HepG2 (cell line): Measurements from ENCODE around the gene FYTTD1. TPM values are rescaled to one million over a fixed set of nuclear protein-coding genes. Genes with fewer than 3 reads are reported as not detected.

ENCODE experiments used
- ATAC-seq: fragments of 200-7000 bp; cut with Tn5 transposase; 3 replicates; pipeline ENCODE4 v1.9.1; 2020; ENCODE audit warnings: mild to moderate bottlenecking, moderate library complexity
- BruUV-seq: library from RNA; stranded (reverse); fragments of 400-500 nt; replicated peaks from 2 replicates; lab custom pipeline; 2021; lab: Mats Ljungman, UMichigan
- CTCF ChIA-PET: fragments of 300-600 bp; formaldehyde crosslinking; extraction: SDS; loops from one replicate; lab custom pipeline; 2021; ENCODE audit warnings: low total read pairs, inconsistent platforms, low intra/inter-chr PET ratio; lab: Yijun Ruan, JAX
- POLR2A ChIA-PET: fragments of 350-600 bp; sonication (Branson Sonifier 250); formaldehyde crosslinking; loops from one replicate; lab custom pipeline; 2020; ENCODE audit warnings: antibody characterized with exemption, inconsistent platforms; lab: Yijun Ruan, JAX
- DNase-seq: peaks from one replicate; pipeline ENCODE4 v3.0.0-alpha.2; 2015; ENCODE audit warnings: low spot score
- FAIRE-seq: peaks from 3 replicates; lab custom pipeline; 2011; peaks lifted over from hg19 to GRCh38; lab: Jason Lieb, UNC
- H2AFZ ChIP-seq: one replicate; pipeline ENCODE4 v1.6.1; 2011; ENCODE audit warnings: low read length, inconsistent platforms
- H3K27ac ChIP-seq: fragments of 300-600 bp; 3 replicates; pipeline ENCODE4 v1.8.0; 2011; ENCODE audit warnings: mixed run types, mild to moderate bottlenecking, mixed read lengths, low read length, inconsistent platforms; ENCODE audit not compliant: insufficient read depth; ENCODE audit errors: extremely low read length
- H3K27me3 ChIP-seq, 2 experiments: fragments of 200-600 bp in 1 of 2; 2 replicates in 1 of 2; 3 replicates in 1 of 2; pipeline versions ENCODE4 v1.6.0 to v1.8.0; 2011; ENCODE audit warnings: low read length in 2 of 2, mild to moderate bottlenecking in 2 of 2, moderate library complexity in 2 of 2, inconsistent platforms in 1 of 2; ENCODE audit not compliant: insufficient read depth in 2 of 2, control insufficient read depth in 1 of 2
- H3K36me3 ChIP-seq, 2 experiments: fragments of 200-600 bp in 1 of 2; replicated peaks in 1 of 2; 2 replicates in 1 of 2; 3 replicates in 1 of 2; pipeline versions ENCODE4 v1.5.1 to v1.8.0; 2011; ENCODE audit warnings: low read length in 2 of 2, inconsistent platforms in 1 of 2; ENCODE audit not compliant: insufficient read depth in 2 of 2, control insufficient read depth in 1 of 2
- H3K4me1 ChIP-seq: 2 replicates; pipeline ENCODE4 v1.5.1; 2012; ENCODE audit warnings: low read length, inconsistent platforms; ENCODE audit not compliant: insufficient read depth
- H3K4me2 ChIP-seq: 2 replicates; pipeline ENCODE4 v1.6.0; 2011; ENCODE audit warnings: low read depth, low read length, inconsistent platforms
- H3K4me3 ChIP-seq, 3 experiments: fragments of 200-600 bp in 1 of 3; sonication (generic), shearing (Covaris generic) in 1 of 3; replicated peaks in 1 of 3; 2 replicates each; pipeline ENCODE4 v1.5.1; 2011 to 2016; ENCODE audit warnings: low read length in 3 of 3, inconsistent platforms in 2 of 3, low read depth in 2 of 3, mild to moderate bottlenecking in 2 of 3, control low read depth in 1 of 3, mixed read lengths in 1 of 3; ENCODE audit not compliant: insufficient read depth in 1 of 3
- H3K79me2 ChIP-seq: one replicate; pipeline ENCODE4 v1.6.1; 2011; ENCODE audit warnings: low read length, inconsistent platforms; ENCODE audit not compliant: insufficient read depth
- H3K9ac ChIP-seq: 2 replicates; pipeline ENCODE4 v1.6.0; 2011; ENCODE audit warnings: mild to moderate bottlenecking, low read depth, low read length, inconsistent platforms; ENCODE audit not compliant: insufficient read depth
- H3K9me3 ChIP-seq: 2 replicates; pipeline ENCODE4 v1.5.1; 2012; ENCODE audit warnings: mild to moderate bottlenecking, low read length
- H4K20me1 ChIP-seq: 2 replicates; pipeline ENCODE4 v1.6.0; 2011; ENCODE audit warnings: inconsistent platforms, mild to moderate bottlenecking, low read length, moderate library complexity; ENCODE audit not compliant: insufficient read depth
- AKAP8 ChIP-seq: sonication (generic); formaldehyde crosslinking; IDR thresholded peaks from 2 replicates; pipeline ENCODE4 v1.5.1; 2020; ENCODE audit warnings: mild to moderate bottlenecking, missing genetic modification reagents
- ATRX ChIP-seq: sonication (generic); formaldehyde crosslinking; IDR thresholded peaks from 2 replicates; pipeline ENCODE4 v1.4.0; 2020; ENCODE audit warnings: missing genetic modification reagents, borderline replicate concordance
- CTCF ChIP-seq: sonication (generic); formaldehyde crosslinking; IDR thresholded peaks from 2 replicates; pipeline ENCODE4 v1.5.0; 2020; ENCODE audit warnings: mild to moderate bottlenecking, missing genetic modification reagents, moderate library complexity
- ELF4 ChIP-seq: sonication (generic); formaldehyde crosslinking; IDR thresholded peaks from 2 replicates; pipeline ENCODE4 v1.5.0; 2020; ENCODE audit warnings: missing genetic modification reagents, mild to moderate bottlenecking, moderate library complexity, borderline replicate concordance
- LRRFIP1 ChIP-seq: sonication (generic); formaldehyde crosslinking; conservative IDR thresholded peaks from 2 replicates; pipeline ENCODE4 v1.4.0; 2020; ENCODE audit warnings: missing genetic modification reagents
- PLRG1 ChIP-seq: fragments of 450-650 bp; conservative IDR thresholded peaks from 2 replicates; pipeline ENCODE4 v1.6.1; 2016
- PRDM10 ChIP-seq: sonication (generic); formaldehyde crosslinking; IDR thresholded peaks from 2 replicates; pipeline ENCODE4 v1.4.0; 2020; ENCODE audit warnings: low read depth, missing genetic modification reagents
- SAFB2 ChIP-seq: sonication (generic); formaldehyde crosslinking; IDR thresholded peaks from 2 replicates; pipeline ENCODE4 v1.5.1; 2020; ENCODE audit warnings: missing genetic modification reagents, low read depth, mild to moderate bottlenecking, borderline replicate concordance
- SNAI1 ChIP-seq: sonication (generic); formaldehyde crosslinking; IDR thresholded peaks from 2 replicates; pipeline ENCODE4 v1.5.0; 2020; ENCODE audit warnings: mild to moderate bottlenecking, missing genetic modification reagents, borderline replicate concordance
- SNRNP70 ChIP-seq: fragments of 200-400 bp; formaldehyde crosslinking; IDR thresholded peaks from 2 replicates; pipeline ENCODE4 v1.6.1; 2017; ENCODE audit warnings: mild to moderate bottlenecking, low read depth, low read length, moderate library complexity
- TAF1 ChIP-seq: sonication (generic); formaldehyde crosslinking; IDR thresholded peaks from 2 replicates; pipeline ENCODE4 v1.4.0; 2020; ENCODE audit warnings: missing genetic modification reagents
- ZKSCAN5 ChIP-seq: sonication (generic); formaldehyde crosslinking; IDR thresholded peaks from 2 replicates; pipeline ENCODE4 v1.5.1; 2020; ENCODE audit warnings: mild to moderate bottlenecking, missing genetic modification reagents
- ZNF841 ChIP-seq: sonication (generic); formaldehyde crosslinking; IDR thresholded peaks from 2 replicates; pipeline ENCODE4 v1.8.1; 2023; ENCODE audit warnings: missing genetic modification reagents, borderline replicate concordance
- WGBS: methylation state at CpG from one replicate; pipeline ENCODE4 v1.1.6; 2017; ENCODE audit warnings: low lambda C conversion rate; 5-methylcytosine and 5-hydroxymethylcytosine counted together
- in situ Hi-C: cut with HindIII; loops from 2 replicates; pipeline ENCODE4 v1.10.0; 2017; ENCODE audit warnings: low pct_unique_long_range_greater_than_20kb; ENCODE audit not compliant: extremely low pct_ligation_motif_present
- intact Hi-C: fragments of 100-400 bp; cut with micrococcal nuclease; formaldehyde crosslinking; loops from one replicate; pipeline ENCODE4 v1.10.0; 2022; ENCODE audit not compliant: unreplicated experiment
- polyA plus RNA-seq, 8 experiments: library from polyadenylated mRNA; depleted of rRNA in 3 of 8; stranded (reverse) in 7 of 8; unstranded in 1 of 8; fragments of >200 nt; fragmentation: Illumina TruSeq in 4 of 8; extraction: Trizol in 4 of 8; gene quantifications; 2 replicates each; pipeline versions ENCODE4 v1.2.1 to v1.2.3, GENCODE V29; 2011 to 2016; ENCODE audit warnings: low read depth in 4 of 8, missing spikeins in 1 of 8, mixed read lengths in 1 of 8; ENCODE audit not compliant: insufficient read depth in 1 of 8
- total RNA-seq, 5 experiments: library from RNA; depleted of rRNA; stranded (reverse); fragments of >200 nt; fragmentation: Illumina TruSeq; extraction: Trizol; gene quantifications; 2 replicates each; pipeline ENCODE4 v1.2.3, GENCODE V29; 2016; ENCODE audit warnings: low read depth in 1 of 5

Gene FYTTD1
- total and polyA plus RNA-seq, 2 of the 13 experiments (the other 11 are each of a cell fraction or from before 2014, with no cell fraction given) = 6.5 to 28.8 TPM

- TF ChIP-seq ZNF841 (CRISPR knock-in tag) (no peak), ZKSCAN5 (no peak), ATRX (no peak), SNAI1 (CRISPR knock-in tag) (no peak), PLRG1 (no peak)
- TF ChIP-seq, all 625 proteins: peak for 0
Measured at GRCh38 chr3:197800379-197800778, 50.7 kb downstream of the FYTTD1 start (continued).

- H3K9ac ChIP-seq = no peak overlapping the region
- H3K79me2 ChIP-seq = peaks cover 79% of the 10 kb centered on the region
- H3K9me3 ChIP-seq = no peaks in the 10 kb centered on the region
- ChIA-PET CTCF (no interaction called here), POLR2A (no interaction called here)
- intact Hi-C loops (loop anchor here (2.0 kb wide), 2 partner anchors 19 to 53 kb away; partner anchors contain the start of gene FYTTD1), in situ Hi-C loops (no loop called here)
- ATAC-seq (peak; percentile 37; the same call in 2 of the 3 replicates), FAIRE-seq (no peak), DNase-seq (no peak)
- peaks cover 0 to 8% of the 10 kb centered on the region in 2 experiments; a peak in 2 of 5 replicates for H3K36me3 ChIP-seq
- no peak overlapping the region for H3K4me3 ChIP-seq
- TF ChIP-seq SNRNP70 (no peak), ELF4 (CRISPR knock-in tag) (no peak), TAF1 (no peak), SAFB2 (CRISPR knock-in tag) (no peak), PRDM10 (CRISPR knock-in tag) (no peak), AKAP8 (CRISPR knock-in tag) (no peak), CTCF (0 out of 2 replicates have a peak, but pooled peaks have one; percentile 13), LRRFIP1 (no peak)
- H4K20me1 ChIP-seq = peaks cover 16% of the 10 kb centered on the region; the same call in 1 of the 2 replicates
- H2AFZ ChIP-seq = no peak overlapping the region
- BruUV-seq = no TSS peak
- H3K27ac ChIP-seq = no peak overlapping the region
- no peaks in the 10 kb centered on the region; a peak in 1 of 5 replicates for H3K27me3 ChIP-seq
- no peak overlapping the region for H3K4me2 ChIP-seq
- WGBS = 63% methylated on average over 8 of the region's 8 CpGs
- H3K4me1 ChIP-seq = peaks cover 10% of the 10 kb centered on the region; the same call in 1 of the 2 replicates
Measured at GRCh38 chr3:197801891-197802778, 52.5 kb downstream of the FYTTD1 start.
